GM18526 (cell line): Measurements from ENCODE around the gene FAM83F.

ENCODE experiments used
- POLR2A ChIP-seq: IDR thresholded peaks from 3 replicates; pipeline ENCODE4 v1.6.1; 2011; ENCODE audit not compliant: insufficient read length; ENCODE audit errors: extremely low read depth

The FAM83F gene

DNA sequence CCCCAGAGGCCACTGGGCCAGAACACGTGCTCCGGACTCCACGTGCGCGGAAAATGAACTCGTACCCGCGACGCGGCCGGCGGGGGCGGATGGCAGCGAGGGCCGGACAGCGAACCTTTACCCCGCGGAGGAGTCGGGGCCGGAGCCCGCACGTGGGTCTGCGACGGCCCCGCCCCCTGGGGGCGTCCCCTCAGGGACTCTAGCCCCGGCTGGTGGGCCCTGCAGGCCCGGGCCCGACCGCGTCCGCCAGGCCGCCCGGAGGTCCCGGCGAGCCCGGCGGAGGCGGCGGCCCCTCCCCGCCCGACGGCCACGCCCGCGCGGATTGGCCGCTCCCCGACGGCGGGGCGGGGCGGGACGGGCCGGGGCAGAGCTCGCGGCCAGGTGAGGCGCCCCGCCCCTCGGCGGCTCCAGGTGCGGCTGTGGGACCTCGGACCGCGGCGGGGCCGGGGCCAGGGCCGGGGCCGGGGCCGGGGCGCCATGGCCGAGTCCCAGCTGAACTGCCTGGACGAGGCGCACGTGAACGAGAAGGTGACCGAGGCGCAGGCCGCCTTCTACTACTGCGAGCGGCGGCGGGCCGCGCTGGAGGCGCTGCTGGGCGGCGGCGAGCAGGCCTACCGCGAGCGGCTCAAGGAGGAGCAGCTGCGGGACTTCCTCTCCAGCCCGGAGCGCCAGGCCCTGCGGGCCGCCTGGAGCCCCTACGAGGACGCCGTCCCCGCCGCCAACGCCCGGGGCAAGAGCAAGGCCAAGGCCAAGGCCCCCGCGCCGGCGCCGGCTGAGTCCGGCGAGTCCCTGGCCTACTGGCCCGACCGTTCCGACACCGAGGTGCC is at the start of gene FAM83F:
Gene FAM83F (plus strand): TSS at position 389 of the 827 bp plus-strand sequence. CDS start 89 bp downstream, at position 478.
- no peak for TF ChIP-seq POLR2A

DNA sequence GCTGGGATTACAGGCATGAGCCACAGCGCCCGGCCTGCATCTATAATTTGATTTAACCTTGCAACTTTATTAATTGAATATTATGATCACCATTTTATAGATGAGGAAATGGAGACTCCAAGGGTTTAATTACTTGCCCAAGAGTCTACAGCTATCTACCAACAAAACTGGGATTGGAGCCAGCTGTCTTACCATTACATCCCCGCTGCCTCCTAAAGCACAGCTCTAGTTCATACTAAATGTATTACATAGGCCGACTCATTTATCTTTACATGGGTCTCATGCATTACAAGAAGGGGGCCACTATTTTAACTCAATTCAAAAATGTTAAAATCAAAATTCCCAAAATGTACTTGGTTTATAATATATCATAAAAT is 48.6 kb upstream of the FAM83F start:
- TF ChIP-seq POLR2A: no peak

DNA sequence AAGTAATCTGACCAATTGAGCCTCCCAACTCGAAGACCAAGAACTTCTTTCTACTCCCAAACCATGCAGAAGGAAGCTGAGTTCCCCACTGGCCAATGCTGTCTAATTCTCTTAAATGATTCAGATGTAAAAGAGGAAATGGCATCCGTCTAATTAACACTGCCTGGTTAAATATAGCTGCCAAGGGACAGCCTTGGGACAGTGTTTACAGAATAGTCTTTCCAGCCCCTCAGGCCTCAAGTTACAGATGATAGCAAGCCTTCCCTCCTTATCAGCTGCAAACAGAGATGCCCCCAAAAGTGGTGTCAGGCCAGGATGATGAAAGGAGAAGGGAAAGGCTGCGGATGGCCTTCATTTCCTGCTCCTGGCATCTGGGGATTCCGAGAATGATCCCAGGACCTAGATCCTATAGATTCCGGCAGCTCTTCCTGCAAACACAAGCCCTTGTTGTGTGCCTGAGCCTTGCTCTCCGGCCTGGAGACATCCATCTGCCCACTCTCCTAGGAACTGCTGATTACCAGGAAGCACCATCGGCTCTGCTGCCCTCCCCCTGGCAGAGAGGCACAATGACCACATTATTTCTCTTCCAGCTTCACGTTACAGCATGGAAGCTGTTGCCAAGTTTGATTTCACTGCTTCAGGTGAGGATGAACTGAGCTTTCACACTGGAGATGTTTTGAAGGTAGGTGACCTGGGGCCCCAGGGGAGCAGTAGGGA is 48.1 kb upstream of the FAM83F start:
- TF ChIP-seq POLR2A: no peak

DNA sequence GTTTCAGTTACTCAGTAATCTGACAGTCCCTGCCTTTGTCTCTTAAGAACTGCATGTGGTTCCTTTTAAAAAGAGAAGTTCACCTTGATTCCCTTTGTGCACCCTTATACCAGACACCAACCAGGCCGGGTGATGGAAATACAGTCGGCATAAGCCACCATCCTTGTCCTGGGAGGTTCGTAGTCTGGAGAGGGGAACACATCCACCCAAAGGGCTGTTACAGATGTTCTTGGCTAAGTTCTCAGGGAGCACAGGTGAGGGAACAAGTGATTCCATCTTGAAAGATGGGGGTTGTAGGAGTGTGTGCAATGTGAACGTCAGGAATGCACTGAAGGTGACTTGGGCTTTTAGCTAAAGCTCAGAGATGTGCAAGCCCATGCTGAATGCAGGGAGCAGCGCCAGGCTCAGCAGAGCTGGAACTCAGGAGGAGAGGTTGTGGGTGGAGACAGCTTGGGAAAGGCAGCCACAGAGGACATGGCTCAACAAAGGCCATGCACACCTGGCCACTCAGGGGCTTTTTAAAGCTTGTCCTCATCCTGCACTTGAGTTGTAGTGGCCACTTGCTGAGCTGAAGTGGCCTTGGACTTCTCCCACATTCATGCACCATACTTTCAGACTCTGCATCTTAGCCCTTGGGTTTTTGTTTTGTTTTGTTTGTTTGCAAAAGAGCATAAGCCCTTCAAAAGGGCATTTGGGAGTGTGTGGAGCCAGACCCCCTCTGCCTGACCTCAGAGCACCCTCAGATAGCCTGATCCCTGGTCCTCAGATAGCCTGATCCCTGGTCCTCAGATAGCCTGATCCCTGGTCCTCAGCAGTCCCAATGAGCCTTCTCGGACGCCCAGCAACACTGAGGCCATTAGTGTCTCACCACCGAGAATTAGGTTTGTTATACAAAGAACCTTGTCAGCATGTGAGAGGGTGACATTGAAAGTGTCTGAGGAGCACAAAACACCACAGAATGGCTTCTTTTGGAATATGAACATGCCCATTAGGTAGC is 47.2 kb upstream of the FAM83F start:
- no peak for TF ChIP-seq POLR2A

DNA sequence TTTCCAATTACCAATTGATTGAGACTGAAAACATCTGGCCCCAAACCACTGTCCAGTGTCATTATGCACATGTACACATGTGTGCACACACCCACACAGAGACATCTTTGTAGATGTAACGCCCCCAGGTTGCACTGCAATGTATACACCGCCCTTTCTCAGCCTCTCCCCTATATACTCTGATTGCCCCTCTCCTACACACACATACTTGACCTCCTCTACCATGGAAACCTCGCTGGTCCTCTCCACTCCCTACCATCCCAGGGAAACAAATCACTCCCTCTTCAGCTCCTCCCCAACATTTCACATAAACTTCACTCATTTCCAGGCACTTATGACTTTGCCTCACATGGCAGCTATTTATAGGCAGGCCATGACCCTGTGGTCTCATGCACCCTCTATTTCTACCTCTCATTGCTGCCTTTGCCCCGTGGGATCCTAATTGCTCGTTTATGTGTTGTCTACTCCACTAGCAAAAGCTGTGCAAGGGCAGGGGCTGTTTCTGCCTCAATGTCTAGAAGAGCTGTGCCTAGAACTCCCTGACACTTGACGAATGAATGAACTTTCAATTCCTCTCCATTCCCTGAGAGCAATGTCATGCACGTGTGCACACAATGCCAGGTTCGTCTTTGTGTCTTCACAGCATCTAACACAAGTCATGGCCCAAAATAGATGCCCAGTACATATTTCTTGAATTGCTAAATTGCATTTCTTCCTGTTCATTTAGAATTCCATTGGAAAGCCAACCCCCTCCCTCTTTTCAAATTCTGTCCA is 44.6 kb upstream of the FAM83F start:
- no peak for TF ChIP-seq POLR2A

GRCh38 chr22:39952347-39952746 is 42.4 kb upstream of the FAM83F start:
- no peak for TF ChIP-seq POLR2A

DNA sequence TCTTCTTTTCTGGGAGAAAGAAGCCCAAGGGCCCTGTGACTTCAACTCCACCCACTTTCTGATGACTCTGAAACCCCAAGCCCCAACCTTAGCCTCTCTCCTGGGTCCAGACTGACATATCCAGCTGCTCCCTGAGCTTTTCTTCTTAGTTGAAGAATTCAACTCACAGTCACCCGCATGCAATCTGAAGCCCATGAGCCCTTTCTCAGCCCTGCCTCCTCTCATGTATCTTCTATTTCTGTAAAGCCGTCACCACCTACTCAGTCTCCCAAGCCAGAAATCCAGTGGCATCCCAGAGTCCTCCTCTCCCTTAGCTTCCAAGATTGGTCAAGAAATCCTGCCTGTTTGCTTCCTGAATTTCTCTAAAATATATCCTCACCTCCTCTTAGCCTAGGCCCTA is 41.7 kb upstream of the FAM83F start:
- no peak for TF ChIP-seq POLR2A

GRCh38 chr22:39954584-39955055 is 40.1 kb upstream of the FAM83F start:
- no peak for TF ChIP-seq POLR2A

- TF ChIP-seq POLR2A: no peak
These were observed 39.1 kb upstream of the FAM83F start for GRCh38 chr22:39955675-39956074.

- TF ChIP-seq POLR2A: no peak
These were observed 37.7 kb upstream of the FAM83F start for GRCh38 chr22:39956932-39957664.

DNA sequence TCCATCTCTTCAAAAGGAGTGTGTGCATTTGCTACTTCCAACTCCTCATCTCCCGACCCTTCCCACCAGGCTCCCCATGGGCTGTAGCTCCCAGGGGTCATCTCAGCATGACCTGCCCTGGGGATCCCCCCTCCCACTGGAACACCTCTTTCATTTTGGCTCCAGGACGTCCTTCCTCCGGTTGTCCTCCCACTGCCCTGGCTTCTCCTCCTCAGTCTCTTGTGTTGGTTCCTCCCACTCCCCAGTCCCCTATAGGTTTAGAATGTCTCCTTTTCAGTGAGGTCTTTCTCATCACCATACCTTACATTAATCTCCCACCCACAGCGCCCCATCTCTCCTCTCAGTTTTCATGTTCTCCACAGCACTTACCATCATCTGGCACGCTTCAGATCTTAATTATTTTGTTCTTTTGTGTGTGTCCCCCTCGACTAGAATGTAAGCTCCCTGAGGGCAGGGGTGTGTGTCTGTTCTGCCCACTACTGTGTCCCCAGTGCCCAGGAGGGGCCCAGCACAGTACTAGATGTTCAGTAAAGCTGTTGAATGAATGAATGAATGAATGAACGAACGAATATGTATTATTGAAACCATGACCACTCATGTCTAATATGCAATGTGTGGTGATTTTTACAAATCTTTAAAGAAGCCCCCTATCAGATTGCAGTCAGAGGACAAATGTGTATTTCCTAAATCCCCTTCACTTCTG is 36.6 kb upstream of the FAM83F start:
- TF ChIP-seq POLR2A: no peak

DNA sequence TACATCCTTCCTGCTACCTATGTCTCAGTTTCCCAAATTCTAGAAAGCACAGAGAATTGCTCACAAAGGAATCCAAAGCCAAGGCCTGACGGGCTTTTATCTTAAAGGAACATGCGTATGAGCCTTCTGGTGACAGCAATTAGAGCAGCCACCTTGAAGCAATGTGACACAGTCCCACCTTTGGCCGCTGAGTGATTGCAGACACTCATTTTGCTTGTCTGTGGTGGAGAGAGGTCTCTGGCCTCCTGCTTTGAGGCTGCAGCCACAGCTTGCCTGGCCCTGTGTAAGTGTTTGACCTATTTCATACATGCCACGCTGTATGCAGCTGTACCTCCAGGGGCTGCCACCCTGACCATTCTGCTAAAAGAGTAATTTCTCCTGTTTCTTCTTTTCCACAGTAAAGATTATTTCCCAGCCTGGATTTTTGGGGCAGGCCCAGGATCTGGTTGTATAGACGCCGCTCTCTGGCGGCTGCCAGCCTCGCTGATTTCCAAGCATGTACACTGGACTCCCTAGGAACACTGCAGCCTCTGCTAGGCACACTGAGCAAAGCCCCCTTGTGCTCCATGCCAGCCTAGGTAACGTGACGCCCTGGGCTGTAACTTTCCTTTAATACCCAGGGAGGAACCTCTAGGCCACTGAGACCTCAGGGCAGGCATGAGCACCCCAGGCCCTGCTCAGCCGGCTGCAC is 35.7 kb upstream of the FAM83F start:
- no peak for TF ChIP-seq POLR2A
